ENCODE measurements around the gene ERLIN1.

Gene ERLIN1
- 5.1 to 62.4 (median 29.9) reads per million in 17 experiments for total RNA-seq

GRCh38 chr10:100185364-100186252, at the start of gene ERLIN1:
Gene ERLIN1, minus strand, starts transcription at chr10:100186029. Its CDS starts 403 bp downstream, at chr10:100185626.
- peak; percentile 95 to 98 (median 97) for DNase-seq

- DNase-seq, result no peak
Measured at GRCh38 chr10:100232101-100232500, 46.3 kb upstream of the ERLIN1 start.

- DNase-seq, result peak in 2 of 4 experiments; percentile 3 to 6
Measured at GRCh38 chr10:100229819-100230422, 44.1 kb upstream of the ERLIN1 start.

GRCh38 chr10:100223879-100224278, 38.0 kb upstream of the ERLIN1 start:
- no peak for DNase-seq

- DNase-seq, result no peak
Measured at GRCh38 chr10:100222529-100222928, 36.7 kb upstream of the ERLIN1 start.

GRCh38 chr10:100216006-100216405, 30.2 kb upstream of the ERLIN1 start:
- DNase-seq, result no peak

DNA sequence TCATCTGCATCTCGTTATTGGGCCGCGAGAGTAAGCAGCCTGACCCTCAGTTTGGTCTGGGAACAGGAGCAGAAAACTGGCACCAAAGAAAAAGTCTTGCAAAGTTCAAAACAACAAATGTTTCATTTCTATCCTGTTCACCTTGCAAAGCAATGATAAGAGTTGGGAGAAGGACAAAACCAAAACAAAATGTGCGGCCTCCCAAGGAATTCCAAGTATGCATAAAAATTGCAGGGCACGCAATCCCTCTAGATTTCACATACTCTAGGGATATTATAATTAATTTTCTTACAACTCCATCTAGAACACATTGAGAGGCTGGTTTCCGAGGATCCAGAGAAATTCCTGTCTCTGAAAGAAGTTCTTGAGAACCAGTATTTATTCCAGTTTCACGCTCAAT, 23.5 kb upstream of the ERLIN1 start:
- no peak for DNase-seq

GRCh38 chr10:100208276-100208675, 22.4 kb upstream of the ERLIN1 start:
- no peak for DNase-seq

DNA sequence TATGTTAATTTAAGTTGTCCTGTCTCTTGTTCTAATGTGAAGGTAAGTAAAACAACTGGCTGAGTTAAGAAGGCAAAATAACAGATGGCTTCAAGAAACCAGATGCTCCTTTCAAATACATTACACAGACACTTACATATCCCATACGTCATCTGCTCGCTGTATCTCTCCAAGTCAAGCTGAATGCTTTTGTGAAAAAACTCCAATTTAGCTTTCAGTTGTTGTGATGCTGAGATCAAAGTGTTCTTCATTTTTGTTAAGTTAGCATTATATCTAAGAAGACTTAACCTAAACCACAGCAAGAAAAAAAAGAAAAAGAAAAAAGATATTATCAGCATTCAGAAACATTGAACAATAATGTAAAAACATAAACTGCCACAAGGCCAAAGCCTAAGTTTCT, 18.5 kb upstream of the ERLIN1 start:
- no peak for DNase-seq

DNA sequence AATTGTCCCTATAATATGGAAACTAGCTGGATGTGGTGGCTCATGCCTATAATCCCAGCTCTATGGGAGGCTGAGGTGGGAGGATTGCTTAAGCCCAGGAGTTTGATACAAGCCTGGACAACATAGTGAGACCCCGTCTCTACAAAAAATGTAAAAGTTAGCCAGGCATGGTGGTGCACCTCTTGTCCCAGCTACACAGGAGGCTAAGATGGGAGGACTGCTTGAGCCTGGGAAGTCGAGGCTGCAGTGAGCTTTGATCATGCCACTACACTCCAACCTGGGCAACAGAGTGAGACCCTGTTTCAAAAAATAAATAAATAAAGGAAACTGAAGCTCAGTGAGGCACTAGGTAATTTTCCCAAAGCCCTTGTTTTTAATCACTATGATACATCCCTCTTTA, 15.7 kb upstream of the ERLIN1 start:
- no peak for DNase-seq

DNA sequence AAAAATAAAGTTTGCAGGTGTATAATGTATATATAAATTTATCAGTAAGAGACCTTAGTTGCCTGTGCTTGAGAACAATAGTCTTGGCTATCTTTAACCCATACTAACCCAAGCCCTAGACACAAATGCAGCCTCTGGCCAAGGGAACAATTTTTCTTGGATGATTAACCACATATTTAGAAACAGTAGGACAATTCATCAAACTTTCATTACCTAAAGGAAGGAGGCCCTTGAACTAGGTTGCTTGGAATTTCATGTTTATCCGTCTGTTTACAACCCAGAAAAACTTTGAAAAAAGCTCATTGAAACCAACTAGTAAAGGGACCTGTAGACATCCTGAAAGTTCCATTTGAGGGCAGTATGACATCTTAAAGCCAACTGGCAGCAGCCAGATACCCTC, 8.9 kb upstream of the ERLIN1 start:
- DNase-seq, result no peak

GRCh38 chr10:100192350-100192749, 6.5 kb upstream of the ERLIN1 start:
- DNase-seq, result peak; percentile 66 to 79 (median 72)

- DNase-seq, result peak; percentile 30 to 51 (median 42)
Measured at GRCh38 chr10:100186253-100187212, 704 bp upstream of the ERLIN1 start.

DNA sequence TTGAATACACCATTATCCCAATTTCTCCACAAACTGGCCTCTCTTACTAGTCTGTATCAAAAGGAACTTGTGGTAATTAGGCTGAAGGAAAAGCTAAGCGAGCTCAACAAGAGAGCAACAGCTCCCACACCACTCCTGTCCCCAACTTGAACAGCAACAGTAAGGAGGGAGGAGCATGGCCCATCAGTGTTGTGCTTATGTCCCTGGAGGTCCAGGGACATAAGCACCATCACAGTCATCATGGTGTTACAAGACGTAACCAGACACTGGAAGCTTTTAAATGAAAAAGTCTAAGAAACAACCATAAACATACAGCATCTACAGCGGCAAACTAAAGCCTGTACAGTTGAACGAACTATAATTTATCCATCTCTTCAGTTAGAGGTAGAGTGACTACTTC, 989 bp downstream of the ERLIN1 start:
- DNase-seq, result peak; percentile 1 to 21 (median 20)

GRCh38 chr10:100184426-100184825, 1.4 kb downstream of the ERLIN1 start:
- DNase-seq, result no peak

GRCh38 chr10:100183481-100183880, 2.3 kb downstream of the ERLIN1 start:
- DNase-seq, result peak; percentile 46 to 87 (median 69)

GRCh38 chr10:100182908-100183307, 2.9 kb downstream of the ERLIN1 start:
- no peak for DNase-seq

- peak; percentile 23 to 67 (median 51) for DNase-seq
Measured at GRCh38 chr10:100182281-100182680, 3.5 kb downstream of the ERLIN1 start.

DNA sequence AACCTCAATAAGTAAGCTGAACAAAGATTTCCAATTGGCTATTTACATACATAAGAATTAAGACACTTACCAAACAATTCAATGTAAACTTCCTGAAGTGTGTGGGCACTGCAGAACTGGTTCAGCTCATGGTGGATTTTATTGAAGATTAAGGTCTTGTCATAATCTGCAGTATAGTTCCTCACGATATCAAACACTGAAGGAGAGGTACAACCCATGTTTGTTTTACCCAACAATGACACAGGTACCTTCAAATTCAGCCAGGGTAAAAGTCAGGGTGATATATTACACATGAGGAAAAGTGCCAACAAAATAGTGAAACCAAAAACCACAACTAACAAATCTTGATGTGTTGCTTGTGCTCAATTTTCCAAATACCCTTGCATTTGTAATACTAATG, 10.0 kb downstream of the ERLIN1 start:
- DNase-seq, result no peak

- no peak for DNase-seq
Measured at GRCh38 chr10:100174699-100175677, 10.8 kb downstream of the ERLIN1 start.

- DNase-seq, result no peak
Measured at GRCh38 chr10:100173035-100173434, 12.8 kb downstream of the ERLIN1 start.

All from suppressor macrophage (primary cell).